HL-60 (cell line): ENCODE measurements around the gene B4GALT2.

ENCODE experiments used
- DNase-seq, 2 experiments: peaks; one replicate each; pipeline ENCODE4 v3.0.0-alpha.2; 2010 to 2020; ENCODE audit warnings: low read depth in 1 of 2, low spot score in 1 of 2
- H3K27ac ChIP-seq: fragments of 250-450 bp; sonication (Bioruptor Pico); replicated peaks from 2 replicates; pipeline ENCODE4 v1.5.1; 2020; ENCODE audit warnings: mild to moderate bottlenecking, moderate library complexity
- H3K27me3 ChIP-seq: fragments of 250-450 bp; sonication (Bioruptor Pico); 2 replicates; pipeline ENCODE4 v1.5.1; 2021; ENCODE audit warnings: mild to moderate bottlenecking, moderate library complexity; ENCODE audit not compliant: insufficient read depth, poor library complexity, severe bottlenecking
- H3K4me3 ChIP-seq: replicated peaks from 2 replicates; pipeline ENCODE4 v1.5.1; 2011; ENCODE audit warnings: mild to moderate bottlenecking, control low read depth, low read length; ENCODE audit not compliant: insufficient read depth
- GABPA ChIP-seq: IDR thresholded peaks from 2 replicates; pipeline ENCODE4 v1.6.1; 2012; ENCODE audit warnings: low read depth
- POLR2AphosphoS5 ChIP-seq: IDR thresholded peaks from 2 replicates; pipeline ENCODE4 v1.6.1; 2012; ENCODE audit warnings: low read depth
- SPI1 ChIP-seq: IDR thresholded peaks from 2 replicates; pipeline ENCODE4 v1.6.1; 2012; ENCODE audit warnings: low read depth, mild to moderate bottlenecking, borderline replicate concordance
- TF ChIP-seq, protein P1 (sequence below): IDR thresholded peaks from 2 replicates; pipeline ENCODE4 v1.6.1; 2012; ENCODE audit warnings: low read depth; ENCODE audit not compliant: insufficient replicate concordance
- TF ChIP-seq, protein P2 (sequence below): IDR thresholded peaks from one replicate; pipeline ENCODE4 v1.5.1; 2011; ENCODE audit warnings: low read length, control low read depth, inconsistent platforms; ENCODE audit not compliant: insufficient read depth

The B4GALT2 gene

GRCh38 chr1:44016890-44017400 is 37.9 kb downstream of the B4GALT2 start:
- TF ChIP-seq, protein P1, sequence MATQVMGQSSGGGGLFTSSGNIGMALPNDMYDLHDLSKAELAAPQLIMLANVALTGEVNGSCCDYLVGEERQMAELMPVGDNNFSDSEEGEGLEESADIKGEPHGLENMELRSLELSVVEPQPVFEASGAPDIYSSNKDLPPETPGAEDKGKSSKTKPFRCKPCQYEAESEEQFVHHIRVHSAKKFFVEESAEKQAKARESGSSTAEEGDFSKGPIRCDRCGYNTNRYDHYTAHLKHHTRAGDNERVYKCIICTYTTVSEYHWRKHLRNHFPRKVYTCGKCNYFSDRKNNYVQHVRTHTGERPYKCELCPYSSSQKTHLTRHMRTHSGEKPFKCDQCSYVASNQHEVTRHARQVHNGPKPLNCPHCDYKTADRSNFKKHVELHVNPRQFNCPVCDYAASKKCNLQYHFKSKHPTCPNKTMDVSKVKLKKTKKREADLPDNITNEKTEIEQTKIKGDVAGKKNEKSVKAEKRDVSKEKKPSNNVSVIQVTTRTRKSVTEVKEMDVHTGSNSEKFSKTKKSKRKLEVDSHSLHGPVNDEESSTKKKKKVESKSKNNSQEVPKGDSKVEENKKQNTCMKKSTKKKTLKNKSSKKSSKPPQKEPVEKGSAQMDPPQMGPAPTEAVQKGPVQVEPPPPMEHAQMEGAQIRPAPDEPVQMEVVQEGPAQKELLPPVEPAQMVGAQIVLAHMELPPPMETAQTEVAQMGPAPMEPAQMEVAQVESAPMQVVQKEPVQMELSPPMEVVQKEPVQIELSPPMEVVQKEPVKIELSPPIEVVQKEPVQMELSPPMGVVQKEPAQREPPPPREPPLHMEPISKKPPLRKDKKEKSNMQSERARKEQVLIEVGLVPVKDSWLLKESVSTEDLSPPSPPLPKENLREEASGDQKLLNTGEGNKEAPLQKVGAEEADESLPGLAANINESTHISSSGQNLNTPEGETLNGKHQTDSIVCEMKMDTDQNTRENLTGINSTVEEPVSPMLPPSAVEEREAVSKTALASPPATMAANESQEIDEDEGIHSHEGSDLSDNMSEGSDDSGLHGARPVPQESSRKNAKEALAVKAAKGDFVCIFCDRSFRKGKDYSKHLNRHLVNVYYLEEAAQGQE = no peak
- TF ChIP-seq SPI1 (no peak), POLR2AphosphoS5 (no peak), GABPA (no peak)
- TF ChIP-seq, protein P2, sequence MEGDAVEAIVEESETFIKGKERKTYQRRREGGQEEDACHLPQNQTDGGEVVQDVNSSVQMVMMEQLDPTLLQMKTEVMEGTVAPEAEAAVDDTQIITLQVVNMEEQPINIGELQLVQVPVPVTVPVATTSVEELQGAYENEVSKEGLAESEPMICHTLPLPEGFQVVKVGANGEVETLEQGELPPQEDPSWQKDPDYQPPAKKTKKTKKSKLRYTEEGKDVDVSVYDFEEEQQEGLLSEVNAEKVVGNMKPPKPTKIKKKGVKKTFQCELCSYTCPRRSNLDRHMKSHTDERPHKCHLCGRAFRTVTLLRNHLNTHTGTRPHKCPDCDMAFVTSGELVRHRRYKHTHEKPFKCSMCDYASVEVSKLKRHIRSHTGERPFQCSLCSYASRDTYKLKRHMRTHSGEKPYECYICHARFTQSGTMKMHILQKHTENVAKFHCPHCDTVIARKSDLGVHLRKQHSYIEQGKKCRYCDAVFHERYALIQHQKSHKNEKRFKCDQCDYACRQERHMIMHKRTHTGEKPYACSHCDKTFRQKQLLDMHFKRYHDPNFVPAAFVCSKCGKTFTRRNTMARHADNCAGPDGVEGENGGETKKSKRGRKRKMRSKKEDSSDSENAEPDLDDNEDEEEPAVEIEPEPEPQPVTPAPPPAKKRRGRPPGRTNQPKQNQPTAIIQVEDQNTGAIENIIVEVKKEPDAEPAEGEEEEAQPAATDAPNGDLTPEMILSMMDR = no peak
- no peak overlapping the region for H3K27ac ChIP-seq

DNA sequence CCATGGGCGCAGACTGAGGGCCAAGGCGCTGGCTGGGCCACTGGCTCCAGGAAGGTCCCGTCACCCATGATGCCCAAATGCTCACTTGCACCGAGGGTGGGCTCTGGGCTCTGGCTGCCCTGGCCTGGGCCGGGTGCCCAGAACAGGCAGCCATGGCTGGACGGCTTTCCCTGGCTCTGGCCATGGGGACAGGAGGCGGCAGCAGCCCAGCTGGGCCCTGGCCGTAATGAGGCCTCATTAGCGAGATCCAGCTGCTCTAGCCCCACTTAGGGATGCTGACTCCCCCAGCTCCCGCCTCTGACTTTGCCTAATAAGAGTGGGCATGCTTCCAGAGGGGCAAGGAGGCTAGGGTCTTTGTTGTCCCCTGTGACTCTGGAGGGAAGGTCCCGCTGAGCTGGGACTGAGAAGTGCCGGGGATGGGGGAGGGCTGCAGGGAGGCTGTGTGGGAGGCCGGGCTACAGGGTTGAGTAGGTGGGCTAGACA is 40.5 kb downstream of the B4GALT2 start:
- Histone ChIP-seq H3K27ac (no peak overlapping the region), H3K27me3 (no peaks in the 10 kb centered on the region), H3K4me3 (no peak overlapping the region)
- no peak for DNase-seq
- TF ChIP-seq, protein P2 = no peak
- no peak for TF ChIP-seq GABPA
- TF ChIP-seq POLR2AphosphoS5 = no peak
- TF ChIP-seq, protein P1 = no peak
- TF ChIP-seq SPI1 = no peak

More at GRCh38 chr1:44016890-44017400, 37.9 kb downstream of the B4GALT2 start:
- H3K4me3 ChIP-seq = no peak overlapping the region
- no peak for DNase-seq
- no peaks in the 10 kb centered on the region for H3K27me3 ChIP-seq

- H3K27me3 ChIP-seq = no peaks in the 10 kb centered on the region
- no peak overlapping the region for H3K27ac ChIP-seq
- no peak for DNase-seq
- H3K4me3 ChIP-seq = no peak overlapping the region
- TF ChIP-seq SPI1 = no peak
- no peak for TF ChIP-seq POLR2AphosphoS5
- no peak for TF ChIP-seq GABPA
- TF ChIP-seq, protein P1 = no peak
- TF ChIP-seq, protein P2 = no peak
These were observed 41.5 kb downstream of the B4GALT2 start for GRCh38 chr1:44020464-44020863.
